Measurements from ENCODE around the gene STK39. TPM values are rescaled to one million over a fixed set of nuclear protein-coding genes. Genes with fewer than 3 reads are reported as not detected.

STK39 gene
- total and polyA plus RNA-seq, 2 donors (not counting 1 experiment from before 2014, with no cell fraction given): 2.3 to 14.6 TPM

GRCh38 chr2:167942366-167943081, 304.9 kb downstream of the STK39 start:
- Histone ChIP-seq H3K79me2 (ENCODE audit: control insufficient read depth, insufficient read depth, low read length) (no peaks in the 10 kb centered on the region), H2AFZ (ENCODE audit: insufficient read depth, low read depth, low read length, poor library complexity, severe bottlenecking) (no peak overlapping the region), H3K4me3 (ENCODE audit: control extremely low read depth in 1 of 5, extremely low read depth in 1 of 5, insufficient read depth in 1 of 5, low read depth in 2 of 5, low read length in 4 of 5) (no peak overlapping the region), H3K36me3 (replicated peaks in 1 of 2; ENCODE audit: control extremely low read depth in 1 of 2, control insufficient read depth in 1 of 2, extremely low read depth in 1 of 2, insufficient read depth in 2 of 2, low read length in 1 of 2) (no peaks in the 10 kb centered on the region), H3K27me3 (replicated peaks in 1 of 4; ENCODE audit: control extremely low read depth in 1 of 4, control insufficient read depth in 3 of 4, insufficient read depth in 4 of 4, low read length in 3 of 4) (no peaks in the 10 kb centered on the region), H3K9me3 (ENCODE audit: control extremely low read depth in 1 of 3, control insufficient read depth in 2 of 3, insufficient read depth in 1 of 3, low read length in 2 of 3) (no peaks in the 10 kb centered on the region), H3K27ac (ENCODE audit: low read length in 2 of 2) (no peak overlapping the region), H3K9ac (ENCODE audit: low read length) (no peak overlapping the region), H3K4me2 (replicated peaks; ENCODE audit: low read depth, low read length, poor library complexity, severe bottlenecking) (no peak overlapping the region), H3K4me1 (ENCODE audit: control insufficient read depth in 2 of 2, insufficient read depth in 2 of 2, low read length in 2 of 2) (no peaks in the 10 kb centered on the region), H4K20me1 (ENCODE audit: control insufficient read depth, insufficient read depth, low read length, poor library complexity, severe bottlenecking) (no peaks in the 10 kb centered on the region)
- Mint-ChIP-seq H3K4me3 (no peak overlapping the region), H3K9me3 (ENCODE audit: insufficient read depth) (no peaks in the 10 kb centered on the region), H3K4me1 (no peaks in the 10 kb centered on the region), H3K27me3 (peaks cover 7% of the 10 kb centered on the region), H3K27ac (no peak overlapping the region)
- intact Hi-C loops (cut with micrococcal nuclease): no loop called here
- ChIA-PET CTCF (interaction anchor here (2.2 kb wide), 1 partner anchor 178 kb away, joined by 10 read pairs; no protein-coding TSS in a partner anchor), POLR2A (no interaction called here)
- TF ChIP-seq CTCF (IDR thresholded peaks at IDR 0.05): no peak
- TF ChIP-seq EZH2 (IDR thresholded peaks at IDR 0.05; ENCODE audit: borderline replicate concordance, insufficient read depth, low read depth, low read length, poor library complexity, severe bottlenecking): no peak
- no peak for ATAC-seq (ENCODE audit: low read depth)
- no CpG with 5 or more reads among the region's 3 CpGs for WGBS (ENCODE audit: insufficient coverage)
- no peak for DNase-seq

DNA sequence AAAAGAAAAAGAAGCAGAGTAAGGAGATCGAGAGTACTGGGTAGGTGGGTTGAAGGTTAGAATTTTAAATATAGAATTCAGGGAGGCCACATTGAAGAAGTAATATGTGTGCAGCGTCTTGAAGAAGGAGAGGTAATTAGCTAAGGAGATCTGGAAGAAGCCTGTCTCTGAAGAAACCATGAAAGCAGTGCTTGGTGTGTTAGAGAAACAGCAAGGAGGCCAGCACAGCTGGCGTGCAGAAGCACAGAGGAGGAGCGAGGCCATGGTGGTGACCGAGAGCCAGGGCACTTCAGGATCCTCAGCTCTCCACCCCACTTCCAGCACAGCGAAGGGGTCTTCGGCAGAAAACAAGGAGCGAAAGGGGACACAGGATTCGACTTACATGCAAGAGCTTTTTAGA, 305.8 kb downstream of the STK39 start:
- H3K27ac ChIP-seq (ENCODE audit: low read length in 2 of 2): no peak overlapping the region
- H3K4me1 Mint-ChIP-seq: no peaks in the 10 kb centered on the region
- H3K4me3 Mint-ChIP-seq: no peak overlapping the region
- no peaks in the 10 kb centered on the region for H3K27me3 ChIP-seq (replicated peaks in 1 of 4; ENCODE audit: control extremely low read depth in 1 of 4, control insufficient read depth in 3 of 4, insufficient read depth in 4 of 4, low read length in 3 of 4)
- no peaks in the 10 kb centered on the region for H3K79me2 ChIP-seq (ENCODE audit: control insufficient read depth, insufficient read depth, low read length)
- POLR2A ChIA-PET: no interaction called here
- H4K20me1 ChIP-seq (ENCODE audit: control insufficient read depth, insufficient read depth, low read length, poor library complexity, severe bottlenecking): no peaks in the 10 kb centered on the region
- intact Hi-C loops (cut with micrococcal nuclease): no loop called here
- no peak overlapping the region for H2AFZ ChIP-seq (ENCODE audit: insufficient read depth, low read depth, low read length, poor library complexity, severe bottlenecking)
- CTCF ChIA-PET: no interaction called here
- H3K4me3 ChIP-seq (ENCODE audit: control extremely low read depth in 1 of 5, extremely low read depth in 1 of 5, insufficient read depth in 1 of 5, low read depth in 2 of 5, low read length in 4 of 5): no peak overlapping the region
- no peak overlapping the region for H3K27ac Mint-ChIP-seq
- no peaks in the 10 kb centered on the region for H3K36me3 ChIP-seq (replicated peaks in 1 of 2; ENCODE audit: control extremely low read depth in 1 of 2, control insufficient read depth in 1 of 2, extremely low read depth in 1 of 2, insufficient read depth in 2 of 2, low read length in 1 of 2)
- H3K27me3 Mint-ChIP-seq: peaks cover 7% of the 10 kb centered on the region
- no peaks in the 10 kb centered on the region for H3K9me3 ChIP-seq (ENCODE audit: control extremely low read depth in 1 of 3, control insufficient read depth in 2 of 3, insufficient read depth in 1 of 3, low read length in 2 of 3)
- no peak for TF ChIP-seq EZH2 (IDR thresholded peaks at IDR 0.05; ENCODE audit: borderline replicate concordance, insufficient read depth, low read depth, low read length, poor library complexity, severe bottlenecking)
- TF ChIP-seq CTCF (IDR thresholded peaks at IDR 0.05): no peak
- H3K4me1 ChIP-seq (ENCODE audit: control insufficient read depth in 2 of 2, insufficient read depth in 2 of 2, low read length in 2 of 2): no peaks in the 10 kb centered on the region
- no peak overlapping the region for H3K9ac ChIP-seq (ENCODE audit: low read length)
- no peak for DNase-seq
- no peak for ATAC-seq (ENCODE audit: low read depth)
- H3K9me3 Mint-ChIP-seq (ENCODE audit: insufficient read depth): no peaks in the 10 kb centered on the region
- H3K4me2 ChIP-seq (replicated peaks; ENCODE audit: low read depth, low read length, poor library complexity, severe bottlenecking): no peak overlapping the region
- 95% methylated on average over 9 of the region's 9 CpGs for whole genome bisulfite sequencing (ENCODE audit: insufficient coverage)

Data from B cell (primary cell).